ENCODE results near the gene DFFB.

DFFB gene

DNA sequence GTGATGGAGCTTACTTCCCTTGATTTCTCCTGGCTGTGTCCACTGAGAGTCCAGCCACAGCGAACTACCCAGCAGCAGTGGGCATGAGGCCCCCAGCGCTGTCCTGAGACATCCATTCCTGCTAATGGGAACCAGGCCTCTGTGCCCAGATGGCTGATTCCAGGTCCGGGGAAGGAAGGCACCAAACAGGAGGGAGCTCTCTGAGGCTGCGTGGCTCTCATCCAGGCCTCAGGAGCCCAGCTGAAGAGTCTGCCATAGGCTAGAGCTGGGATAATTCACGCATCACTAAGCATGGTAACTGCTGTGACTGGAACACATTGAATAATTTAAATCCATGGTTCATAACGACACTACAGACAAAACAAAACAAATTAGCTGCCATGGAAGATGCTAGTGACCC is 36.3 kb upstream of the DFFB start:
- no peak for TF ChIP-seq GATA1 (IDR thresholded peaks at IDR 0.05; ENCODE audit: low read depth, low read length)
- no peak for TF ChIP-seq POLR2A (IDR thresholded peaks at IDR 0.05; ENCODE audit: low read length)
- DNase-seq = no peak

DNA sequence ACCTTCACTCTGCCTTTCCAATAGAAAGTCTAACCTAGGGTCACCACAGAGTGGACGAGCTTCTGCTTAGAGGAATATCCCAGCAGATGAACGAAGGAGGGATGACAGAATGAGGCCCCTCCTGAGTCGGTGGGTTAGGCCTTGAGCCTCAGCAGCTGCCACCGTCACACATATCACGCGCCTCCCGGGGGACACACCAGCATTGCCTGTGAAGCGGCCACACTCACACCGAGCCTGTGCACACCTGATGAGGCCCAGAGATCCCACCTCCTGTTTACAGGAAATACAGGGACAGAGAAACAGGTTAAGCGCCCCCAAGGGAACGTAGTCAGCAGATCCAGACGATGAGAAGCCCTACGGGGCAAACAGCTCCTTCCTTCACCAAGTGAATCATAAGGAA is 35.8 kb upstream of the DFFB start:
- TF ChIP-seq POLR2A (IDR thresholded peaks at IDR 0.05; ENCODE audit: low read length) = no peak
- TF ChIP-seq GATA1 (IDR thresholded peaks at IDR 0.05; ENCODE audit: low read depth, low read length) = no peak
- DNase-seq = no peak

DNA sequence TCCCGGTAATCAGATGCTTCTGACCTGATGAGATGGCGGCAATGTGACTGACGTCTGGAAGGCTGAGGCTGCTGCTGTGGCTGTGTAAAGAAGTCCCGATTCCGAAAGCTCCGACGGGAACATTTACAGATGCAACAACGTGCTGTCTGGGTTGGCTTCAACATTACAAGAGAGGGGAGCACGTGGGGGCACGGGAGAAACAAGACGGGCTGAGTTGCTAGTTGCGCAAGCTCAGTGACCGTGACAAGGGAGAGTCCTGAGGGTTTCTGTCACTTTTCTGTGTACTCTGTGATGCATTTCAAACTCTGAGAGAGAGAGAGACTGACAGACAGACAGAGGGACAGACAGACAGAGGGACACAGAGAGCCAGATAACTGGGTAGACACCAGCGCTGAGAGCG is 35.4 kb upstream of the DFFB start:
- TF ChIP-seq POLR2A (IDR thresholded peaks at IDR 0.05; ENCODE audit: low read length) (no peak), GATA1 (IDR thresholded peaks at IDR 0.05; ENCODE audit: low read depth, low read length) (no peak)
- no peak for DNase-seq

DNA sequence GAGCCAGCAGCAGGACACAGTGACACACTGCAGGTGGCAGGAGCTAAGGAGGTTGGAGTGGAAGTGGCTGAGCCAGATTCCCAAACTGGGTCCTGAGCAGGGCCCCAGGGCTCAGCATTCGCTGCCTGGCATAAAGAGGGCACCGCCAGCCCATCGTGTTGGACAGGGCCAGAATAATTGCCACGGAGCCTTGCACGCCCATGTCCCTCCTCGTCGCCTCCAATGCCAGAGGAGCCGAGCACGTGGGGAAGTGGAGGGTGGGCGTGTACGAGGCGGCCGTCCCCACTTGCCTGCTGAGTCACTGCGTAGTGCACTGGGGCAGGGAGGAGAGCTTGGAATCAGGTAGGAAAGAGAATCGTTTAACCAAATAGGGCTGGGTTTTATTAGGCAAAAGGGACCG is 34.9 kb upstream of the DFFB start:
- TF ChIP-seq POLR2A (IDR thresholded peaks at IDR 0.05; ENCODE audit: low read length) = no peak
- no peak for TF ChIP-seq GATA1 (IDR thresholded peaks at IDR 0.05; ENCODE audit: low read depth, low read length)
- DNase-seq = no peak

DNA sequence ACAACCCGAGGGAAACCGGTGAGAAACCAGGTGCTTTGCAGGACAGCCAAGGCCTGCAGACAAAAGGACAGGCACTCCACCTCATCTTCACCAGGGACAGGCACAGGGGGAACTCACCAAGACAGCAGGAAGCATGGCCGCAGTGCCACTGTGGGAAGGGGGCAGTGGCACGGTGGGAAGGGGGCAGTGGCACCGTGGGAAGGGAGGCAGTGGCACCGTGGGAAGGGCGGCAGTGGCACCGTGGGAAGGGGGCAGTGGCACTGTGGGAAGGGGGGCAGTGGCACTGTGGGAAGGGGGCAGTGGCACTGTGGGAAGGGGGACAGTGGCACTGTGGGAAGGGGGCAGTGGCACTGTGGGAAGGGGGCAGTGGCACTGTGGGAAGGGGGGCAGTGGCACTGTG is 32.6 kb upstream of the DFFB start:
- no peak for DNase-seq
- TF ChIP-seq POLR2A (IDR thresholded peaks at IDR 0.05; ENCODE audit: low read length) = no peak
- no peak for TF ChIP-seq GATA1 (IDR thresholded peaks at IDR 0.05; ENCODE audit: low read depth, low read length)

DNA sequence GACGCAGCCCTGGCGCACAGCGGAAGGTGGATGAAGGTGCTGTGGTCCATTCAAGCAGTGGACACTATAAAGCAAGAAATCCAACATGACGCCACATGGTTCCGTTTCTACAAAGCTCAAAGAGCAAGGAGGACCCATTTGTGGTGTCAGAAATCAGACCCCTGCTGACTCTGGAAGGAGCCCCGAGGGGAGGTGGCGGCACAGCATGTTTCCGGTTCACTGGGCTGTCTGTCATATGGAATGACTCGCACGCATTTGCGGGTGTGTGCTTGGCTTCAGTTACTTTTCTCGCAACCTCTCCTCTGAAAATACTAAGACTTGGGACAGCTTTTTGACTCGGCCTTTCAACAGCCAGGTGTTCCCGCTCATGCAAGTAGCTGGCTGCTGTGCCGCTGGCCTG is 31.9 kb upstream of the DFFB start:
- no peak for DNase-seq
- TF ChIP-seq POLR2A (IDR thresholded peaks at IDR 0.05; ENCODE audit: low read length) = no peak
- TF ChIP-seq GATA1 (IDR thresholded peaks at IDR 0.05; ENCODE audit: low read depth, low read length) = no peak

DNA sequence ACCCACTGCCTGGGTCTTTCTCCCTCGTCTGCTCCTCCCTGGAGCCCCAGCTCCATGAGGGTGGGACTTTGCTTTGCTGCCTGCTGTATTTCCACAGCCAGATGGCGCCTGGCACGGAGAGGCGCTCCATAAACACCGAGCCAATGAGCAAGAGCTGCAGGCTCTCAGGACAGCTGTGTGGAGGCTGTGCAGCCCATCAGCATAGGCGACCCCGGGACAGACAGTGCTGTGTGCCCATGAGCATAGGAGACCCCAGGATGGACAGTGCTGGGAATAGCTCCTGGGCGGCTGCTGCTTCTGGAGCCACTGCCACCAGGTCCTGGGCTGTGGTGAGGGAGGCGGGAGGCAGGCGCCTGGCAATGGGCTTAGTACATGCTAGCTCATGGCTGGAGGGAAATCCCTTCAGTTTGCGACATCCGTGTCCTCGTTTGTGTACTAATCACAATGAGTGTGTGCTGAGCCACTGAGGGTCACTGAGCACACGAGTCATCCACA is 29.4 kb upstream of the DFFB start:
- DNase-seq = no peak
- TF ChIP-seq POLR2A (IDR thresholded peaks at IDR 0.05; ENCODE audit: low read length) = no peak
- TF ChIP-seq GATA1 (IDR thresholded peaks at IDR 0.05; ENCODE audit: low read depth, low read length) = no peak

DNA sequence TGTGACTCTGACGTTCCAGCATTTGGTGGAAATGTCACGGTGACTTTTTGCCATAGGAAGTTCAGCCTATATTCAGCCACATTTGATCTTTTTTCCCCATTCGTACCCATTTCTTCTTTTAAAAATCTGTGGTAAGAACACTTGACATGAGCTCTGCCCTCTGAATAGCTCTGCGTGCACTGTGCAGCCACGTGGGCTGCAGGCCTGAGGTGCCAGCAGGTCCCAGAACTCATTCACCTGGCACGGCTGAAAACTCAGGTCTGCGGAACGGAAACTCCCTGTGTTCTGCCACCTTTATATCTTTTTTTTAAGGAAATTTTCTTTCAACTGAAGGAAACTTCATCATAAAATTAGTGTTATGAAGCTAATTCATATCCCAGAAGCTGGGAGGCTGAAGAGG is 28.9 kb upstream of the DFFB start:
- TF ChIP-seq GATA1 (IDR thresholded peaks at IDR 0.05; ENCODE audit: low read depth, low read length) (no peak), POLR2A (IDR thresholded peaks at IDR 0.05; ENCODE audit: low read length) (no peak)

DNA sequence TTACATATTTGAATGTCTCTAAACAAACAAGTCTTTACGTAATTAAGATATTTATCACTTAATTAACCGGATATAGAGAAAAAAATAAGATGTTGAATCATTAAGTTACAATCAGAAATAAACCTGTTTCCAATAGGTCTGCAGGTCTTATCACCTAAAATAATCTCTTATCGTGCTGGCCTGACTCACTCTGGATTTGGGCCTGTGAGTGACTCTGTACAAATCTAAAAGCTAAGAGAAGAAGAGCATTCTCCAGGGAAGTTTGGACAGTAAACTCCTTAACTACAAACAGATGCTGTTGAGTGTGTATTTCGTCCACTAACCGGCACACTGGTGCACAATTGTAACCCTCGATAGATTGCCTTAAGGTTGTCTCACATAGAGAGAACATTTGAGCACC is 25.6 kb upstream of the DFFB start:
- DNase-seq = no peak
- no peak for TF ChIP-seq GATA1 (IDR thresholded peaks at IDR 0.05; ENCODE audit: low read depth, low read length)
- TF ChIP-seq POLR2A (IDR thresholded peaks at IDR 0.05; ENCODE audit: low read length) = no peak

More for the DNA sequence above, 28.9 kb upstream of the DFFB start:
- DNase-seq = no peak

DNA sequence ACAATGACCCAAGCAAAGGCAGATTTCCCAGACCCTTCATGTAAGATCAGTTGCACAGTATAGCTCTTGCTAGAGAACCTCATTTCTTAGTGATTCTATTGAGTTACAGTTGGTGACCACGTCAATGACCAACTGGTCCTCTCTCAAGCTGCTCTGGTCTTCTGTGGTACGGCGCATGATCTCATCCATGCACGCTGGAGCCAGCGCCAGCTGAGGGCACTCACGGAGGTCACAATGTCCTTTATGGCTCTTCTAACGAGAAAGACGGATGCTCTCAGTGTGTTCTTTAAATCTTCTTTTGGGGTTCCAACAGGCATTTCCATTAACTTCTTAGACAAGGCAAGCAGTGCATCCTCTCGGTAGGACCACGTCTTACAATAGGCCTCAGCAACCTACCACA is 22.6 kb upstream of the DFFB start:
- TF ChIP-seq POLR2A (IDR thresholded peaks at IDR 0.05; ENCODE audit: low read length) (no peak), GATA1 (IDR thresholded peaks at IDR 0.05; ENCODE audit: low read depth, low read length) (no peak)
- no peak for DNase-seq

DNA sequence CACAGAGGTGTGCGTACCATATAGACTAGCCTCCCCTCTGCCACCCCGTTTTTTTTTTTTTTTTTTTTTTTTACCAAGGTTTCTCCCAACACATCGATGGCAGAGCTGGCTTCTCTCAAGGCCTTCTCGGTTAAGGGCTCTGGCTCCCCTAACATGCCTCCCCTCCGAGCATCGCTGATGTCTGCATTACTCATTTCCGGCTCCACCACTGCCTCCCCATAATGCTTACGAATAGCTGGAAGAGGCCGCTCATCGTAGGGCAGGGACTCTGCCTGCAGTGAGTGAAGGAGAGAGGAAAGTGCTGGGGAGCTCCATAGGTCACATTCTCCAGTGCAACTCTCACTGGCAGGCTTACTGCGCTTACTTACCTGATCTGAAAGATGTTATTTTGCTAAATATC is 20.9 kb upstream of the DFFB start:
- TF ChIP-seq GATA1 (IDR thresholded peaks at IDR 0.05; ENCODE audit: low read depth, low read length) (no peak), POLR2A (IDR thresholded peaks at IDR 0.05; ENCODE audit: low read length) (no peak)

DNA sequence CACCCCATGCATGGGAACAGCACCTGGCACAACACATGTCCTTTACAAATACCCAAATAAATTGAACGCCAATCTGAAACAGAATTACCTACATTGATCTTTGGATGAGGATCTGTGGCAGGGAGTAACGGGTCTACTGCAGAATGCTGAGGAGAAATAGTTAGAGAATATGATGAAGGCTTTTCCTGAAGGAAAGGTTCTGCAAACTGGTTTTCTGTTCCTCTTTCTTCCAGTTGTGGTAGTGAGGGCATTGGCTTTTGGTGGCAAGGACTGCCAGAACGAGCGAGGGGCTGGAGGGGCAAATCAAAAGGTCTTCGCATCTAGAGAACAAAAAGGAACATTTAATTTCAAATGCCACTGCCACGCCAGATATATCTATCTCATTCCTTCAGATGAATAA is 20.1 kb upstream of the DFFB start:
- TF ChIP-seq POLR2A (IDR thresholded peaks at IDR 0.05; ENCODE audit: low read length) (no peak), GATA1 (IDR thresholded peaks at IDR 0.05; ENCODE audit: low read depth, low read length) (no peak)
- DNase-seq = no peak

More for the DNA sequence above, 20.9 kb upstream of the DFFB start:
- no peak for DNase-seq

DNA sequence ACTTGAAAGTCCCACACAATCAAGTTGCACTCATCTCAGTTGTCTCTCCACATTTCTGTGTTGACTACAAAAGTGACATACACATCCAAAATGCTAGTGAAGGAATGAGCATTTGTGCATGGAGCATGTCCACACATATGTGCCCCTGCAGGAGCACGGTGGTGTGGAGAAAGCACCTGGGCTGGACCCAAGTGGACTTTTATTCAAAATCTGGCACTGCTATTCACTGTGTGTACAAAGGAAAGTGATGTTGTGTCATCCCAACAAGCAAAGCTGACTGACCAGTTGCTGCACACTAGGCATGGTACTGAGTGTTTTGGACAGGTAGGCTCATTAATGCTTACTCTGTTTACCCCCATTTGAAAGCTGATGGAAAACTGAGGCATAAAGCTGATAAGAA is 19.6 kb upstream of the DFFB start:
- no peak for TF ChIP-seq POLR2A (IDR thresholded peaks at IDR 0.05; ENCODE audit: low read length)
- no peak for TF ChIP-seq GATA1 (IDR thresholded peaks at IDR 0.05; ENCODE audit: low read depth, low read length)
- DNase-seq = no peak

DNA sequence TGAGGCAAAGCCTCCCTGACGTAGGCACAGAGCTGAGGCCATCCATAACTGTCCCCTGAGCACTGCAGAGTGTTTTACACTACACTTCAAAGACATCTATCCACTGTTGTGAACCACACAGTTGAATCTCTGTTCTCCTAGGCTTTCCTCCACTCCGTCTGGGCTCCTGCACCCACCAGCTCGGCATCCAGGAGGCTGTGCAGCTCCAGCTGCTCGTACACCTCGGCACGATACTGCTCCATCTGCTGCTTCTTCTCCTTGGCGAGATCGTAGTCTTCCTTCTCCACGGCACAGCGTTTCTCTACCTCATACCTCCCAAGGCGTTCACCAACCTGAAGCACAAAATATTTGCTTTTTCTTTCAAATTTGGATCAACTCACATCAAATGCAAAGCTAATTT is 18.5 kb upstream of the DFFB start:
- TF ChIP-seq GATA1 (IDR thresholded peaks at IDR 0.05; ENCODE audit: low read depth, low read length) (no peak), POLR2A (IDR thresholded peaks at IDR 0.05; ENCODE audit: low read length) (no peak)

DNA sequence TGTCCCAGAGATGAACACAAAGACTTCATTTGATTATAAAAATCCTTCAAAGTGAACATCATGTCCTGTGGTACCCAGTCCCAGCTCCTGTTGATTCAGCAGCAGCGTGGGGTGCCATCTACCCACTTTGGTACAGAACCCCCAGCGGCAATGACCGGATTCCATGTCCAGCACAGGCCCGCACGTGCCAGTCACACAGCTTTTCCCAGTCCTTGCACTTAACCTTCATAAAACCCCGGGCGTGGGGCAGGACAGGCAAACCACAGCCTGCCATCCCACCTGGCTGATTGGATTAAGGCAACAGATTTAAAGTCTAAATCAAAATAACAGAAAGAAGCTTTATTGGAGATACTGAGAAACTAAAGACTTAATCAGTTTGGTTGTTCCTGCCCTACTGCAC is 15.8 kb upstream of the DFFB start:
- no peak for DNase-seq
- no peak for TF ChIP-seq POLR2A (IDR thresholded peaks at IDR 0.05; ENCODE audit: low read length)
- no peak for TF ChIP-seq GATA1 (IDR thresholded peaks at IDR 0.05; ENCODE audit: low read depth, low read length)

More for the DNA sequence above, 18.5 kb upstream of the DFFB start:
- no peak for DNase-seq

DNA sequence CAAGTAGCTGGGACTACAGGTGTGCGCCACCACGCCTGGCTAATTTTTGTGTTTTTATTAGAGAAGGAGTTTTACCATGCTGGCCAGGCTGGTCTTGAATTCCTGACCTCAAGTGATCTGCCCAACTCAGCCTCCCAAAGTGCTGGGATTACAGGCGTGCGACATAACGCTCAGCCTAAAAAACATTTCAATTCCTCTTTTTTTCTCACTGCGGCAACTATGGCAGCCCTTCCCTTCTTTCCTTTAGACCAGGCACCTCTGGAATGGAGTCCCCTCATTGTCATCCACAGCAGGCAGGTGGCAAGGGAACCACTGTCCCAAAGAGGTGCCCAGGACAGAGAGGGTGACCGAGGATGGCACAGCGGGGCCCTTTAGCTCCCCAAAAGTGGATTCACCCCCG is 14.4 kb upstream of the DFFB start:
- DNase-seq = no peak
- no peak for TF ChIP-seq GATA1 (IDR thresholded peaks at IDR 0.05; ENCODE audit: low read depth, low read length)
- no peak for TF ChIP-seq POLR2A (IDR thresholded peaks at IDR 0.05; ENCODE audit: low read length)
